CD8-positive, alpha-beta memory T cell (primary cell): ENCODE measurements around the gene SLC8A1. TPM values are rescaled to one million over a fixed set of nuclear protein-coding genes. Genes with fewer than 3 reads are reported as not detected.

ENCODE experiments used
- CTCF ChIA-PET: fragments of 350-600 bp; sonication (Branson Sonifier 250); formaldehyde crosslinking; loops from one replicate; lab custom pipeline; 2021; ENCODE audit warnings: antibody characterized with exemption; lab: Charles Lee
- POLR2A ChIA-PET: fragments of 350-600 bp; sonication (Branson Sonifier 250); formaldehyde crosslinking; loops from one replicate; lab custom pipeline; 2021; ENCODE audit warnings: antibody characterized with exemption; lab: Charles Lee
- DNase-seq, 5 donors: peaks; one replicate each; pipeline versions ENCODE4 v3.0.0 to v3.0.0-alpha.2; 2020 to 2022; ENCODE audit warnings: mixed read lengths in 1 of 5
- H3K27ac ChIP-seq: one replicate; pipeline ENCODE4 v1.7.0; 2013; ENCODE audit warnings: low read depth, mild to moderate bottlenecking, low read length, moderate library complexity
- H3K27me3 ChIP-seq: 2 replicates; pipeline ENCODE4 v1.7.0; 2013; ENCODE audit warnings: low read length, mild to moderate bottlenecking; ENCODE audit not compliant: insufficient read depth, poor library complexity, severe bottlenecking
- H3K36me3 ChIP-seq: 2 replicates; pipeline ENCODE4 v1.7.0; 2013; ENCODE audit warnings: mild to moderate bottlenecking, low read length, moderate library complexity; ENCODE audit not compliant: insufficient read depth
- H3K4me1 ChIP-seq: 2 replicates; pipeline ENCODE4 v1.7.0; 2013; ENCODE audit warnings: mild to moderate bottlenecking, low read length, moderate library complexity; ENCODE audit not compliant: insufficient read depth
- H3K4me3 ChIP-seq: 2 replicates; pipeline ENCODE4 v1.7.0; 2013; ENCODE audit warnings: mild to moderate bottlenecking, low read length
- H3K9me3 ChIP-seq: 2 replicates; pipeline ENCODE4 v1.7.0; 2013; ENCODE audit warnings: mild to moderate bottlenecking, low read length
- H3K27ac Mint-ChIP-seq, 8 donors: one replicate each; pipeline ENCODE4 v1.8.0; 2020 to 2021; ENCODE audit warnings: mixed read lengths in 8 of 8, mild to moderate bottlenecking in 6 of 8, inconsistent platforms in 3 of 8, moderate library complexity in 3 of 8
- H3K27me3 Mint-ChIP-seq, 2 donors: one replicate each; pipeline ENCODE4 v1.8.0; 2020 to 2021; ENCODE audit warnings: mixed read lengths in 2 of 2, mild to moderate bottlenecking in 1 of 2, moderate library complexity in 1 of 2
- H3K36me3 Mint-ChIP-seq, 3 donors: one replicate each; pipeline ENCODE4 v1.8.0; 2020 to 2021; ENCODE audit warnings: mixed read lengths in 3 of 3, inconsistent platforms in 1 of 3, mild to moderate bottlenecking in 1 of 3
- H3K4me1 Mint-ChIP-seq, 3 donors: one replicate each; pipeline ENCODE4 v1.8.0; 2020 to 2021; ENCODE audit warnings: mixed read lengths in 3 of 3, inconsistent platforms in 1 of 3, mild to moderate bottlenecking in 1 of 3
- H3K4me3 Mint-ChIP-seq, 7 donors: one replicate each; pipeline ENCODE4 v1.8.0; 2020 to 2021; ENCODE audit warnings: mixed read lengths in 7 of 7, mild to moderate bottlenecking in 6 of 7, moderate library complexity in 4 of 7, inconsistent platforms in 2 of 7
- H3K9me3 Mint-ChIP-seq, 5 donors: one replicate each; pipeline ENCODE4 v1.8.0; 2020 to 2022; ENCODE audit warnings: mixed read lengths in 5 of 5, mild to moderate bottlenecking in 3 of 5, moderate library complexity in 2 of 5, inconsistent platforms in 1 of 5
- polyA plus RNA-seq: library from polyadenylated mRNA; unstranded; fragments of 300-500 nt; fragmentation: Illumina TruSeq; gene quantifications from one replicate; pipeline ENCODE4 v1.2.3, GENCODE V29; 2021
- total RNA-seq, 2 experiments: library from RNA; stranded (reverse); gene quantifications; one replicate each; pipeline ENCODE4 v1.2.3, GENCODE V29; 2021

Gene SLC8A1
- total and polyA plus RNA-seq, 3 experiments from 2014 or later, result 0.15 to 0.22 TPM; not detected in 1

DNA sequence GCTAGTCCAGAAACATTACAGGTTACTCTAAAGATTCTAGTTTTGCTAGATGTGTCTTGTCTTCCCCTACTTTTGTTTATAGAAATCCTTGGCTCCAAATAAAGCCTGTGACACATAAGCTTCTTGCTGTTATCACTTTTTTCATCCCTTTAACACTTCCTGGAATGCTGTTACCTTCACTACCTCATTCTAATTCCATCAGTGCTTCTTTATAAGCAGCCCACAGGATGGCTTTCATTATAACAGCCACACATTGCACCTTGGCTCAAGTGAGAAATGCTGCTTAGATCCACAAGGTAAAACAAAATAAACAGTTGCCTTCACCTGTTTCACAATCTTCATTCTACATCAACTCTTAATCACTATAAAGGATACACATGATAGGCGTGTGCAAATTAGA lies 221.7 kb downstream of the SLC8A1 start:
- Histone ChIP-seq H3K27ac (no peak overlapping the region), H3K27me3 (no peaks in the 10 kb centered on the region), H3K4me3 (no peak overlapping the region), H3K36me3 (no peaks in the 10 kb centered on the region), H3K9me3 (no peaks in the 10 kb centered on the region), H3K4me1 (no peaks in the 10 kb centered on the region)
- ChIA-PET POLR2A (no interaction called here), CTCF (no interaction called here)
- Mint-ChIP-seq H3K27me3 (no peaks in the 10 kb centered on the region), H3K4me1 (no peaks in the 10 kb centered on the region), H3K4me3 (no peak overlapping the region), H3K27ac (no peak overlapping the region), H3K9me3 (peaks cover 0 to 5% (median 0%) of the 10 kb centered on the region in 5 donors), H3K36me3 (no peaks in the 10 kb centered on the region)
- no peak for DNase-seq

- Mint-ChIP-seq H3K4me3 (no peak overlapping the region), H3K9me3 (peaks cover 0 to 11% (median 0%) of the 10 kb centered on the region in 5 donors), H3K4me1 (no peaks in the 10 kb centered on the region), H3K36me3 (no peaks in the 10 kb centered on the region), H3K27me3 (no peaks in the 10 kb centered on the region), H3K27ac (no peak overlapping the region)
- H3K4me1 ChIP-seq, result no peaks in the 10 kb centered on the region
- no peak overlapping the region for H3K4me3 ChIP-seq
- H3K9me3 ChIP-seq, result no peaks in the 10 kb centered on the region
- DNase-seq, result no peak
- H3K36me3 ChIP-seq, result no peaks in the 10 kb centered on the region
- CTCF ChIA-PET, result no interaction called here
- POLR2A ChIA-PET, result no interaction called here
- no peak overlapping the region for H3K27ac ChIP-seq
- no peaks in the 10 kb centered on the region for H3K27me3 ChIP-seq
Observed at GRCh38 chr2:40228310-40228709, 223.6 kb downstream of the SLC8A1 start.

DNA sequence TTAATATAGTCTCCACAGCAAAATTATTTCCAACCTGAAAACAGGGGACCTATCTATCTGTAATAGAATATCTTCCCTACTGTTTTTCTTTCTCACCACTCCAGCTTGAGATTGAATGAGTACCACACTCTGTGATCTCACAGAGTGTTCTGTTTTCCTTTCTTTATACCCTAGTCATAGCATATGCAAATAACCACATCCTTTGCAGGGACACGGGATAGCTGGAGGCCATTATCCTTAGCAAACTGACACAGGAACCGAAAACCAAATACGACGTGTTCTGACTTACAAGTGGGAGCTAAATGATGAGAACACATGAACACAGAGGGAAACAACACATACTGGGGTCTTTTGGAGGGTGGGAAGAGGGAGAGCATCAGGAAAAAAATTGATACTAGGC lies 224.7 kb downstream of the SLC8A1 start:
- Mint-ChIP-seq H3K9me3 (peaks cover 0 to 11% (median 3%) of the 10 kb centered on the region in 5 donors), H3K27me3 (no peaks in the 10 kb centered on the region), H3K27ac (no peak overlapping the region), H3K4me3 (no peak overlapping the region), H3K36me3 (no peaks in the 10 kb centered on the region), H3K4me1 (no peaks in the 10 kb centered on the region)
- Histone ChIP-seq H3K27ac (no peak overlapping the region), H3K9me3 (no peaks in the 10 kb centered on the region), H3K36me3 (no peaks in the 10 kb centered on the region), H3K4me3 (no peak overlapping the region), H3K27me3 (no peaks in the 10 kb centered on the region), H3K4me1 (no peaks in the 10 kb centered on the region)
- ChIA-PET POLR2A (no interaction called here), CTCF (no interaction called here)
- no peak for DNase-seq

GRCh38 chr2:40226637-40227036 lies 225.3 kb downstream of the SLC8A1 start:
- H3K4me3 Mint-ChIP-seq, result no peak overlapping the region
- H3K27ac Mint-ChIP-seq, result no peak overlapping the region
- Histone ChIP-seq H3K4me3 (no peak overlapping the region), H3K27ac (no peak overlapping the region), H3K4me1 (no peaks in the 10 kb centered on the region), H3K9me3 (no peaks in the 10 kb centered on the region), H3K27me3 (no peaks in the 10 kb centered on the region), H3K36me3 (no peaks in the 10 kb centered on the region)
- H3K27me3 Mint-ChIP-seq, result no peaks in the 10 kb centered on the region
- ChIA-PET POLR2A (no interaction called here), CTCF (no interaction called here)
- no peak for DNase-seq
- no peaks in the 10 kb centered on the region for H3K36me3 Mint-ChIP-seq
- H3K9me3 Mint-ChIP-seq, result peaks cover under 1 to 11% (median 4%) of the 10 kb centered on the region in 5 donors
- no peaks in the 10 kb centered on the region for H3K4me1 Mint-ChIP-seq

DNA sequence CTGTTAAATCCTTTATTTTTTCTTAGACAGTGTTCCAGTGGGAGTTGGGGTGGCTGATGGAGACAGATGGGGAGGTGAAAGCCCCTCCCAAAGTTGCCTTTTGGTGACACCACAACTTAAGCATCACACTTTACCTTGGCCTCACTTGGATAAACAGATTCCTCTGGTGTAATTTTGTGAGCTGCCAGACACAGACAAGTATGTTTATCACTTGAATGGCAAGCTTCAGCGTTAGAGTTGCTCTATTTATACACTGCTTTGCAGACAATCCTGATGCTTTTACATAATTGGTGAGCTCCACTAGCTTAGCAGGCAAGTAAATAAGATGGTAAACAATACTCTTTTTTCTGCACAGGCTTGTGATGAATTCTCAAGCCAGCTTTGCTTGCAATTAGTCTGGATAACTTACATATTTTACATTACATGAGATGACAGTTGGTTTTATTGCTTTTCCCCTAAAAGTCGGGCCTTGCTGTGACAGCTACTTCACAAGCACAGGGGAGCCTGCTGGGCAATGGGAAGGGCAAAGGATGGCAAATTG lies 226.2 kb downstream of the SLC8A1 start:
- H3K9me3 ChIP-seq, result no peaks in the 10 kb centered on the region
- H3K27ac ChIP-seq, result no peak overlapping the region
- CTCF ChIA-PET, result no interaction called here
- H3K27me3 ChIP-seq, result no peaks in the 10 kb centered on the region
- H3K36me3 ChIP-seq, result no peaks in the 10 kb centered on the region
- Mint-ChIP-seq H3K9me3 (peaks cover 2 to 11% (median 5%) of the 10 kb centered on the region in 5 donors), H3K27ac (no peak overlapping the region), H3K4me1 (no peaks in the 10 kb centered on the region), H3K36me3 (no peaks in the 10 kb centered on the region), H3K4me3 (no peak overlapping the region), H3K27me3 (no peaks in the 10 kb centered on the region)
- H3K4me1 ChIP-seq, result no peaks in the 10 kb centered on the region
- DNase-seq, result no peak
- POLR2A ChIA-PET, result no interaction called here
- no peak overlapping the region for H3K4me3 ChIP-seq

- CTCF ChIA-PET, result no interaction called here
- H3K4me1 Mint-ChIP-seq, result no peaks in the 10 kb centered on the region
- H3K36me3 Mint-ChIP-seq, result no peaks in the 10 kb centered on the region
- no peak overlapping the region for H3K4me3 ChIP-seq
- POLR2A ChIA-PET, result no interaction called here
- no peak for DNase-seq
- no peaks in the 10 kb centered on the region for H3K36me3 ChIP-seq
- H3K9me3 ChIP-seq, result no peaks in the 10 kb centered on the region
- no peak overlapping the region for H3K4me3 Mint-ChIP-seq
- H3K27ac ChIP-seq, result no peak overlapping the region
- no peak overlapping the region for H3K27ac Mint-ChIP-seq
- peaks cover 2 to 15% (median 5%) of the 10 kb centered on the region in 5 donors for H3K9me3 Mint-ChIP-seq
- no peaks in the 10 kb centered on the region for H3K27me3 Mint-ChIP-seq
- no peaks in the 10 kb centered on the region for H3K27me3 ChIP-seq
- H3K4me1 ChIP-seq, result no peaks in the 10 kb centered on the region
Observed at GRCh38 chr2:40224318-40224717, 227.6 kb downstream of the SLC8A1 start.

GRCh38 chr2:40220177-40220925 lies 231.5 kb downstream of the SLC8A1 start:
- H3K4me3 Mint-ChIP-seq, result no peak overlapping the region
- Histone ChIP-seq H3K4me1 (no peaks in the 10 kb centered on the region), H3K9me3 (no peaks in the 10 kb centered on the region), H3K36me3 (no peaks in the 10 kb centered on the region), H3K27ac (no peak overlapping the region), H3K4me3 (no peak overlapping the region), H3K27me3 (no peaks in the 10 kb centered on the region)
- ChIA-PET POLR2A (no interaction called here), CTCF (no interaction called here)
- no peaks in the 10 kb centered on the region for H3K27me3 Mint-ChIP-seq
- H3K9me3 Mint-ChIP-seq, result peaks cover 2 to 22% (median 7%) of the 10 kb centered on the region in 5 donors
- DNase-seq, result no peak
- H3K4me1 Mint-ChIP-seq, result no peaks in the 10 kb centered on the region
- no peak overlapping the region for H3K27ac Mint-ChIP-seq
- H3K36me3 Mint-ChIP-seq, result no peaks in the 10 kb centered on the region

DNA sequence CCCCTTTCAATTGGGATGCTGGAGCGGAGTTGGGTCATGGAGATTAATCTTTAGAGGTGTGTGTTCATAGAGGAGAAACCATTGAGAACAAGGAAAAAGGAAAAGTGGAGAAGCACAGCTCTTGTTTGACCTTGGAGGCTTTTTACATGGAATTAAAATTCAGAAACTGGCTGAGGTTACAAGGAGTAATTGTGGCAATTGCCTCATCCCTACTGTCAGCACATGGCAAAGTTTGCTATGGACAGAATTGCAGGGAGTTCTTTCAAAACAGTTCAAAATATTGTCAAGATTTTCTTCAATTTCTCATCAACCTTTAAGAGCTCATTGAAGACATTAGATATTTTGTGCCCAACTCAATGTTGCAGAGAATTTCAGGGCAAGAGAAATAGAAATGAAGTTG lies 232.7 kb downstream of the SLC8A1 start:
- ChIA-PET POLR2A (no interaction called here), CTCF (no interaction called here)
- DNase-seq, result no peak
- H3K9me3 ChIP-seq, result no peaks in the 10 kb centered on the region
- Mint-ChIP-seq H3K27me3 (no peaks in the 10 kb centered on the region), H3K4me3 (no peak overlapping the region), H3K36me3 (no peaks in the 10 kb centered on the region), H3K9me3 (peaks cover 2 to 23% (median 7%) of the 10 kb centered on the region in 5 donors), H3K27ac (no peak overlapping the region), H3K4me1 (no peaks in the 10 kb centered on the region)
- no peaks in the 10 kb centered on the region for H3K36me3 ChIP-seq
- H3K27me3 ChIP-seq, result no peaks in the 10 kb centered on the region
- no peak overlapping the region for H3K4me3 ChIP-seq
- H3K4me1 ChIP-seq, result no peaks in the 10 kb centered on the region
- no peak overlapping the region for H3K27ac ChIP-seq
